GM19463 (cell line): ENCODE results near the gene MYO1F.
"Not testable (repeated sequence)": the region's sequence is repeated elsewhere in the genome, so short reads cannot be mapped to it uniquely, and the experiment has no call there.

Experiments used
- ATAC-seq: cut with Tn5 transposase; IDR thresholded peaks from one replicate; pipeline ENCODE4 v1.9.1; 2021; ENCODE audit warnings: mild to moderate bottlenecking, moderate library complexity; ENCODE audit not compliant: unreplicated experiment

MYO1F gene

GRCh38 chr19:8600816-8601215, 23.6 kb upstream of the MYO1F start:
- ATAC-seq: no peak

GRCh38 chr19:8600064-8600463, 22.8 kb upstream of the MYO1F start:
- no peak for ATAC-seq

GRCh38 chr19:8596168-8596567, 18.9 kb upstream of the MYO1F start:
- ATAC-seq: no peak

GRCh38 chr19:8595651-8596050, 18.4 kb upstream of the MYO1F start:
- no peak for ATAC-seq

- ATAC-seq: no peak
Measured at GRCh38 chr19:8593931-8594330, 16.7 kb upstream of the MYO1F start.

- no peak for ATAC-seq
Measured at GRCh38 chr19:8592231-8593009, 15.2 kb upstream of the MYO1F start.

GRCh38 chr19:8589177-8589714, 12.0 kb upstream of the MYO1F start:
- ATAC-seq: no peak

GRCh38 chr19:8585894-8586750, 8.9 kb upstream of the MYO1F start:
- no peak for ATAC-seq

GRCh38 chr19:8584965-8585893, 8.0 kb upstream of the MYO1F start:
- no peak for ATAC-seq

- ATAC-seq: no peak
Measured at GRCh38 chr19:8580710-8581281, 3.6 kb upstream of the MYO1F start.

- ATAC-seq: no peak
Measured at GRCh38 chr19:8578642-8579265, 1.5 kb upstream of the MYO1F start.

GRCh38 chr19:8577741-8578140, 499 bp upstream of the MYO1F start:
- no peak for ATAC-seq

- ATAC-seq: no peak
Measured at GRCh38 chr19:8576273-8576993, 809 bp downstream of the MYO1F start.

GRCh38 chr19:8575467-8575997, 1.7 kb downstream of the MYO1F start:
- ATAC-seq: no peak

GRCh38 chr19:8574619-8574922, 2.7 kb downstream of the MYO1F start:
- not testable (repeated sequence) for ATAC-seq

- ATAC-seq: no peak
Measured at GRCh38 chr19:8573316-8573715, 3.9 kb downstream of the MYO1F start.

- ATAC-seq: no peak
Measured at GRCh38 chr19:8571006-8571411, 6.2 kb downstream of the MYO1F start.

GRCh38 chr19:8569066-8569771, 8.0 kb downstream of the MYO1F start:
- peak; percentile 77 for ATAC-seq
